ENCODE measurements around the gene LRMDA.

The LRMDA gene

GRCh38 chr10:76198287-76199035 lies 767.0 kb downstream of the LRMDA start:
- DNase-seq, result no peak

DNA sequence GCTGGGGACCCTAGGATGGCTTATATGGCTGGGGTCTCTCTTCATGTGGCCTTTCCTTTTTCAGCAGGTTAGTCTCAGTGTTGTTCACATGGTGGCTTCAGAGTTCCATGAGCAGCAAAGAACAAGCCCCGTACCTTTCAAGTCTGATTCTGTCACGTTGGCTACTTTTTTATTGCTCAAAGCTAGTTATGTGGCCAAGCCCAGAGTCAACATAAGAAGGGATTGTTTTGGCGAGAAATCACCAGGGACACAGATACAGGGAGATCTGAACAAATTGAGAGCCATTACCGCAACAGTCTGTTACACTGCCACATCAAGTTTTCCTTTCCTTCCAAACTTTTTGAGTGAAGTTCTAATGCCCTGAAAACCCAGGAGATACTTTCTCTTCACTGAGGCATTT lies 770.5 kb downstream of the LRMDA start:
- no peak for DNase-seq

- DNase-seq, result no peak
Measured at GRCh38 chr10:76202777-76203176, 771.4 kb downstream of the LRMDA start.

DNA sequence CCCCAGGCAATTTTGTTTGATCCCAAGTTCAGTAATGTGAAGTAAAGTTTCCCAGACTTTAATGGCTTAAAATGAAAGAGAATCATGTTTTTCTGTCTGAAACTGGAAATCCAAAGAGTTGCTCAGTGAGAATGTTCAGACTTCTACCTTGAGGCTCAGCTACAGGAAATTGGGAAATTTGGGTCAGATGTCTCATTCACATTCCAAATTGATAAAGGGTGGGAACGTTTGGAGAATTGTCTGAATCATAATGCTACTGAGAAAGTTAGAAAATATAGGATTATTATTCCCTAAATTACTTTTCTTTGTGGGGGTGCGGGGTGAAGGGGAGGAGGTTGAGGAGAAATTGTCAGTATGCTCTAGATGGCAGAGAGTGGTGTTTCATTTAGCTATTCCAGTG lies 773.9 kb downstream of the LRMDA start:
- DNase-seq, result no peak

GRCh38 chr10:76206797-76207352 lies 775.5 kb downstream of the LRMDA start:
- no peak for DNase-seq

- no peak for DNase-seq
Measured at GRCh38 chr10:76209135-76209534, 777.7 kb downstream of the LRMDA start.

DNA sequence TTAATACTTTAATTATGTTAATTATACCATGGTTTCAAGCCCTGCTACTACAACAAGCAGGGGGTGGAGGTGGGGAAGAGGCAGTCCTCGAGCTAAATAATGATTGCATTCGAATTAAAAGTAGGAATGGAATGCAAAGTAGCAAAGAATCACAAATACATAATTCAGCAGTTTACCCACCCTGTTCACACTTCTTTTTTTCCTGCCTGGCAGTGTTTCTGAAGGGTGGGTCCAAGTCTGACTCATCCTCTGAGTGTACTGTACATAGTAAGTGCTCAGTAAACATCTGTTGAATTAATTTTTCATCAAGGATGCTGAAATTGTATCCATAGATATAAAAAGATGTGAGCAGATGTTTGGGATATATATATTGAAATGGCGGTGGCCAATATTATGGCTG lies 778.8 kb downstream of the LRMDA start:
- DNase-seq, result no peak

- no peak for DNase-seq
Measured at GRCh38 chr10:76211691-76212090, 780.3 kb downstream of the LRMDA start.

DNA sequence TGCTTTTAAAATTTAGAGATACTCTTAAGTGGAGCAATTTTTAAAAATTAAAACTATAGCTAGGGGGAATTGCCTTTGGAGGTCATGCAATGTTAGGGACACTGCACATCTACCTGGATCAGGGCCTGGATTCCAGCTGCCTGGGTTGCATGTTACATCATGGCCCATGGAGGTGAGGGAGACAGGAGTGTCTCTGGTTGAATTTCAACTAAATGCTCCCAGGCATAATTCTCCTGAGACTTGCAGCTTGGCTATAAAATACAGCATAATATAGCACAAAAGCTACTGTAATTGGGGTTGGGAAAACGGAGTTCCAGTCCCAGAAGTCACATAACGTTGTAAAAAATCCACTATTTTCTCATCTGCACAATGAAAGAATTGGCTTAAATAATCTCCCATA lies 782.5 kb downstream of the LRMDA start:
- no peak for DNase-seq

GRCh38 chr10:76218035-76218434 lies 786.6 kb downstream of the LRMDA start:
- DNase-seq, result no peak

GRCh38 chr10:76229341-76229740 lies 797.9 kb downstream of the LRMDA start:
- DNase-seq, result no peak

- DNase-seq, result no peak
Measured at GRCh38 chr10:76230921-76231285, 799.5 kb downstream of the LRMDA start.

GRCh38 chr10:76231286-76231934 lies 800.0 kb downstream of the LRMDA start:
- no peak for DNase-seq

- no peak for DNase-seq
Measured at GRCh38 chr10:76234499-76235226, 803.2 kb downstream of the LRMDA start.

DNA sequence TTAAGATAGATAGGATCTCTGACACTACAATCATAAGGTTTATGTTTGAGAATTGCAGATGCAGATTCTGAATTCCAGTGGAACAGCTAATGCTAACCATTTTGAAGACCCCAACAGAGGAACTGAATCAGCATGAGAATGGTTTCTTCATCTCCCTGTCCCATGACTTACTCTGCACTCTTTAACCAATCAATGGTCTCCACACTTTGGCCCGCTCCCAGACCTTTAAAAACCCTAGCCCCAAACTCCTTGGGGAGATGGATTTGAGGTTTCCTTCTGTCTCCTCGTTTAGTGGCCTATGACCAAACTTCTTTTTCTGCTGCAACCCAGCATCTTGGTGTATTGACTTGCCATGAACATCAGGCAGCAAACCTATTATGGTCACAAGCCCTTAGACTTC lies 804.9 kb downstream of the LRMDA start:
- no peak for DNase-seq

DNA sequence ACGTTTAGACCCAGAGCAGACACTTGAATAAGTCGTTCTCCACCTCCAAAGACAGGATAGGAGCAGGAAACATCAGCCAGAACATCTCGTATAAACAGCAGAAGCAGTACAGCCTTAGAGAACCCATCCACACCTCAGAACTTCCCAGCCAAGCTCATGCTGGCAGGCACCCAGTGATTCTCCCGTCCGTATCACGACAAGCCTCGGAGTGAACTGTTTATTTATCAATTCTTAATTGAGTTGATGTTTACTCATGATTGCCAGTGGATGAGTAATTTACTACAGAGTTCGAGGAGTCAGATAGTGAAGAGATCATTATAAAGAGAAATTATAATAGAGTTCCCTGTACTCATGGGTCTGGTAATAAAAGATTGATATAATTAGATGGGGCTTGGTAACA lies 811.5 kb downstream of the LRMDA start:
- DNase-seq, result peak in 1 of 2 experiments; percentile 1

DNA sequence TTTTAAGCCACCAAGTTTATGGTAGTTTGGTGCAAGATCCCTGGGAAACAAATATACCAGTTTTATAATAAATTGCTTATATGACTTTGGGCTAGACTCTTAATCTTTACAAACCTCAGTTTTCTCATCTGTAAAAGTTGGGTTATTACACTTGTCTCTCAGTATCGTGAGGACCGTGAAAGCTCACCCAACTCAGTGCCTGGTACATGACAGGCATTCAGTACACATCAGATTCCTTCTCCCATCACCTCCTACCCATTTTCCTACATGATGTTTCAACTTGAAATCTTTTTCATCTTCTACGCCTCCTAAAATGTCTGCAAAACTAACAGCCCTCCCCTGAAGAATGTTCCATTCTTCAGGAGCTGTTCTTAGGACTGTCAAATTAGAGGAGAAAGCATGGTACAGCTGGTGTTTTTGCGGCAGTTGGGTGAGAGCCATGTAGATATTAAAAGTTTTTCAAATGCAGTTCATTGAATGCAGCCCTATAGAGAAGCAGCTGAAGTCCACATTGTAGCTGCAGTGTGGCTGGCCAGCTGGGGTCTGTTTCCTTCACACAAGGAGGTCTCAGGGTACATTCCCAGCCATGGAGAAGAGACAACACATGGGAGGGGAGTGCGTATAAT lies 812.8 kb downstream of the LRMDA start:
- peak in 1 of 2 experiments; percentile 18 for DNase-seq

GRCh38 chr10:76245951-76246495 lies 814.6 kb downstream of the LRMDA start:
- DNase-seq, result no peak

DNA sequence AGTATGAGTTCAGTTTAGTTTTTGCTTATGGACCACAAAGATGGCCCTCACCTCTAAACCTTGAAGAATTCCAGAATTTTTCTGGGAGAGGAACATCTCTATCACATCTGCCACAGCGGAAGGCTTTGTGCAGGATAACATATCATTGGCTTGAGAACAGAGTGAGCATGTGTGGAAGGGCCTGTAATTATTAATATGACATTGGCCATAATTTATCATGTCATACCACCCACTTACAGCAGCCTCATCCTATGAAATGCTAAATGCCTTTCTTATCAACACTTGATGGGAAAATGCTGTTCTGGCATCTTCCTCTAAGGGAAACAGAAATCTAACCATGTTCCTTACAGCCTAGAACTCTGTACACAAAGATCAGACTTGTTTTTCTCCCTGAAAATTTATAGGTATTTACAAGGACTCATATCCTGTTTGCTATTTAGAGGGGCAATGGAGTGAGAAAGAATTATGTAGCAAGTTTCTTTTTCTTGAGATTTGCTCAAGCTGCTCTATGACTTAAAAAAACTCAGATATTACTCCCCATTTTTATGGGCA lies 817.3 kb downstream of the LRMDA start:
- DNase-seq, result no peak

DNA sequence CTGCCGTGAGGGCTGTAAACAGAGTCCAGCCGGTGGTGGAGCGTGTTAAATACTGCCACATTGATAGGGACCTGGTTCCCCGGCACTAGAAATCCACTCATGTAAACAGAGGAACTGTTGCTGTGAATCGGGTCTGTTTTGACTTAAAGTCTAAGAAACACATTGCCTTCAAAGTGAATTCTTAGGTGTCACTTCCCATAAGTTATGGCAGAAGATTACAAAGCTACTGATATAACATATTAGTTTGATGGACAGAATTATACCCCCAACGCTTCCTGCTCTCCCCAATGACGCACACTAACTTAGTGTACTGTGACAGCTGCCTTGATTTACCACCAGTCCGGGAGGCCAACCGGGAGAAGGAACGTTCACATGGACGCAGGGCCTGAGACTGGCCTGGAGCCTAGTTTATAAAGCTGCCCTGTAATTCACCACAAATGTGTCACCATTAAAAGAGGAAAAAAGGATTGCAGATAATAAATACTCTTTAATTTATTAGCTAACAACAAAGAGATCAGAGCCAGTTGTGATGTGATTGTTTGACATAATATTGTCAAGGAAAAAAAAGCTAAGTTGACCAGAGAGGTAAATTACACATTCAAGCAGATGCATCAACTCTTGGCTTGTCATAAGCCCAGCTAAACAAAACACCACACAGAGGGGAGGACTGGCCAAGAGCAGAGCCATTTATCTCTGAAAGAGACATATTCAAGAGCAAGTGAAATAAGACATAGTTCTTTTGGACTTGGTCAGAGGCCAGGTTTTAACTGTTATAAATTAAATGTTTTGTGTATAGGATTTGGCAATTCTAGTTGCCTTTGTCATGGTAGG lies 820.6 kb downstream of the LRMDA start:
- DNase-seq, result no peak

- DNase-seq, result no peak
Measured at GRCh38 chr10:76252733-76253132, 821.3 kb downstream of the LRMDA start.

GRCh38 chr10:76255241-76255640 lies 823.8 kb downstream of the LRMDA start:
- DNase-seq, result no peak

Data from NCI-H446 (cell line).